ENCODE results near the gene DND1. TPM values are rescaled to one million over a fixed set of nuclear protein-coding genes. Genes with fewer than 3 reads are reported as not detected.
"Not testable (repeated sequence)": the region's sequence is repeated elsewhere in the genome, so short reads cannot be mapped to it uniquely, and the experiment has no call there.

DND1 gene
- total and polyA plus RNA-seq, 10 donors, result 1.2 to 4.7 (median 2.3) TPM

- H3K27me3 ChIP-seq (replicated peaks in 1 of 7), result no peaks in the 10 kb centered on the region
- WGBS, 5 donors, result 75 to 91% (median 84%) methylated on average over 50 to 70 of the region's 70 CpGs
- intact Hi-C loops (cut with DNase I; ENCODE audit: low total_unique reads), result no loop called here
- peak overlapping the region in 2 of 8 donors; percentile 29 to 41 for H3K4me3 ChIP-seq
- no peak overlapping the region for H3K27ac ChIP-seq
- peak; percentile 11 to 72 (median 40) for TF ChIP-seq POLR2AphosphoS5 (IDR thresholded peaks at IDR 0.05)
- TF ChIP-seq CTCF (IDR thresholded peaks at IDR 0.05 in 8 of 11, conservative IDR thresholded peaks at IDR 0.05 in 3 of 11), result no peak
- no peak for TF ChIP-seq POLR2A (IDR thresholded peaks at IDR 0.05)
- H3K9me3 ChIP-seq, result no peaks in the 10 kb centered on the region
- H3K4me1 ChIP-seq, result peaks cover 0 to 5% (median 0%) of the 10 kb centered on the region in 6 donors
- DNase-seq, result peak; percentile 87
- H3K36me3 ChIP-seq, result peaks cover 0 to 100% (median 93%) of the 10 kb centered on the region in 6 donors
Observed at GRCh38 chr5:140672455-140673186, 755 bp downstream of the DND1 start.

- Histone ChIP-seq H3K27me3 (replicated peaks in 1 of 7) (no peaks in the 10 kb centered on the region), H3K4me3 (no peak overlapping the region), H3K27ac (no peak overlapping the region), H3K9me3 (no peaks in the 10 kb centered on the region), H3K36me3 (peaks cover 0 to 99% (median 83%) of the 10 kb centered on the region in 6 donors), H3K4me1 (peaks cover 1 to 15% (median 8%) of the 10 kb centered on the region in 6 donors)
- no peak for DNase-seq
- intact Hi-C loops (cut with DNase I; ENCODE audit: low total_unique reads), result no loop called here
- WGBS, 5 donors, result 94 to 99% (median 98%) methylated on average over 4 to 6 of the region's 7 CpGs
- TF ChIP-seq POLR2AphosphoS5 (IDR thresholded peaks at IDR 0.05) (no peak), CTCF (IDR thresholded peaks at IDR 0.05 in 8 of 11, conservative IDR thresholded peaks at IDR 0.05 in 3 of 11) (no peak), POLR2A (IDR thresholded peaks at IDR 0.05) (no peak)
Observed at GRCh38 chr5:140671472-140672125, 1.8 kb downstream of the DND1 start.

- DNase-seq; H3K4me3 ChIP-seq; intact Hi-C loops (cut with DNase I; ENCODE audit: low total_unique reads); H3K27ac ChIP-seq; H3K27me3 ChIP-seq (replicated peaks in 1 of 7); H3K9me3 ChIP-seq: not testable (repeated sequence)
- 93 to 100% (median 94%) methylated on average over 2 to 4 of the region's 4 CpGs for WGBS, 5 donors
- H3K4me1 ChIP-seq, result peaks cover 5 to 20% (median 13%) of the 10 kb centered on the region in 6 donors
- H3K36me3 ChIP-seq, result peaks cover 0 to 93% (median 78%) of the 10 kb centered on the region in 6 donors
Observed at GRCh38 chr5:140671035-140671434, 2.3 kb downstream of the DND1 start.

- Histone ChIP-seq H3K27me3 (replicated peaks in 1 of 7) (no peaks in the 10 kb centered on the region), H3K36me3 (peaks cover 6 to 68% (median 53%) of the 10 kb centered on the region in 6 donors), H3K9me3 (no peaks in the 10 kb centered on the region), H3K4me1 (peaks cover 13 to 42% (median 29%) of the 10 kb centered on the region in 6 donors), H3K4me3 (peak within 1 kb of the TSS; percentile 67 to 100 (median 96)), H3K27ac (peak within 1 kb of the TSS; percentile 86 to 98 (median 94))
- TF ChIP-seq POLR2A (IDR thresholded peaks at IDR 0.05) (peak in 2 of 3 donors; percentile 14 to 18), CTCF (IDR thresholded peaks at IDR 0.05 in 8 of 11, conservative IDR thresholded peaks at IDR 0.05 in 3 of 11) (peak in 1 of 11 experiments; percentile 38), POLR2AphosphoS5 (IDR thresholded peaks at IDR 0.05) (peak; percentile 96 to 98 (median 97))
- WGBS, 5 donors, result 0 to 2% (median 1%) methylated on average over 34 to 54 of the region's 54 CpGs
- DNase-seq, result peak; percentile 100
- intact Hi-C loops (cut with DNase I; ENCODE audit: low total_unique reads), result no loop called here
Observed at GRCh38 chr5:140664359-140665119, 8.8 kb downstream of the DND1 start, which contains the start of gene WDR55. TSS of gene WDR55 (plus strand) at chr5:140664904. CDS start at chr5:140664913, 9 bp downstream.
